ENCODE data around the gene NAA15. TPM values are rescaled to one million over a fixed set of nuclear protein-coding genes. Genes with fewer than 3 reads are reported as not detected.
"Not testable (repeated sequence)": the region's sequence is repeated elsewhere in the genome, so short reads cannot be mapped to it uniquely, and the experiment has no call there.

NAA15 gene
- total RNA-seq, 6 experiments from 2014 or later, result 63.0 to 72.0 (median 69.6) TPM

DNA sequence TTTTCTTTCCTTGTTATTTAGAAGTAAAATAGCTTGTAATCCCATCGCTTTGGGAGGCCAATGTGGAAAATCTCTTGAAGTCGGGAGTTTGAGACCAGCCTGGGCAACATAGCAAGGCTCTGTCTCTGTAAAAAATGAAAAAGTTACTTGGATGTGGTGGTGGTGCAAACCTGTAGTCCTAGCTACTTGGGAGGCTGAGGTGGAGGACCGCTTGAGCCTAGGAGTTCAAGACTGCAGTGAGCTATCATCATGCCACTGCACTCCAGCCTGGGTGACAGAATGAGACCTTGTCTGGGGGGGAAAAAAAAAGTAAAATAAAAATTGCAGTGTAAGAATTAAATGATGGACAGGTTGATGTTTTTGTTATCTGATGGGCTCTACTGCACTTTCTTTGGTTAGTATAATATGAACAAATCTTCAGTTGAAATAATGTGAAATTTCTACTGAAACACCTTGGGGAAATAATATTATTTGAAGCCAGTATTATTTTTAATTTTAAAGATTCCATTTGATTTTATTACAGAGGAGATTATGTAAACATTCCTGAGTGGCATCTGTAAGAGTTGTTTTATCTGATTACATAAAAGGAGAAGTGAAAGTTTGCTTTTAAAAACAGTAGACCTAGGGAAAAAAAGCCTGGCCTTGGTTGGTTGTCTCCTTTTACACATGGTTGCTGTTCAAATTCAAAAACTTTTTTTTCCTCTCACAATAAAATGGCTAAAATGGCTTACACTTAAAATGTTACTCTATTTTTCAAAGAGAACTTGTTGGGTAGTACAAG, 11.4 kb downstream of the NAA15 start:
- Mint-ChIP-seq H3K36me3 (ENCODE audit: low read depth) (peaks cover 23% of the 10 kb centered on the region), H3K9me3 (no peaks in the 10 kb centered on the region), H3K4me3 (no peak overlapping the region), H3K4me1 (ENCODE audit: low read depth) (peaks cover 46% of the 10 kb centered on the region), H3K27ac (no peak overlapping the region), H3K27me3 (ENCODE audit: insufficient read depth) (peaks cover 2% of the 10 kb centered on the region; the same call in 1 of the 2 replicates)
- TF ChIP-seq, protein P1, sequence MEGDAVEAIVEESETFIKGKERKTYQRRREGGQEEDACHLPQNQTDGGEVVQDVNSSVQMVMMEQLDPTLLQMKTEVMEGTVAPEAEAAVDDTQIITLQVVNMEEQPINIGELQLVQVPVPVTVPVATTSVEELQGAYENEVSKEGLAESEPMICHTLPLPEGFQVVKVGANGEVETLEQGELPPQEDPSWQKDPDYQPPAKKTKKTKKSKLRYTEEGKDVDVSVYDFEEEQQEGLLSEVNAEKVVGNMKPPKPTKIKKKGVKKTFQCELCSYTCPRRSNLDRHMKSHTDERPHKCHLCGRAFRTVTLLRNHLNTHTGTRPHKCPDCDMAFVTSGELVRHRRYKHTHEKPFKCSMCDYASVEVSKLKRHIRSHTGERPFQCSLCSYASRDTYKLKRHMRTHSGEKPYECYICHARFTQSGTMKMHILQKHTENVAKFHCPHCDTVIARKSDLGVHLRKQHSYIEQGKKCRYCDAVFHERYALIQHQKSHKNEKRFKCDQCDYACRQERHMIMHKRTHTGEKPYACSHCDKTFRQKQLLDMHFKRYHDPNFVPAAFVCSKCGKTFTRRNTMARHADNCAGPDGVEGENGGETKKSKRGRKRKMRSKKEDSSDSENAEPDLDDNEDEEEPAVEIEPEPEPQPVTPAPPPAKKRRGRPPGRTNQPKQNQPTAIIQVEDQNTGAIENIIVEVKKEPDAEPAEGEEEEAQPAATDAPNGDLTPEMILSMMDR (IDR thresholded peaks at IDR 0.05), result no peak
- no peak for DNase-seq

DNA sequence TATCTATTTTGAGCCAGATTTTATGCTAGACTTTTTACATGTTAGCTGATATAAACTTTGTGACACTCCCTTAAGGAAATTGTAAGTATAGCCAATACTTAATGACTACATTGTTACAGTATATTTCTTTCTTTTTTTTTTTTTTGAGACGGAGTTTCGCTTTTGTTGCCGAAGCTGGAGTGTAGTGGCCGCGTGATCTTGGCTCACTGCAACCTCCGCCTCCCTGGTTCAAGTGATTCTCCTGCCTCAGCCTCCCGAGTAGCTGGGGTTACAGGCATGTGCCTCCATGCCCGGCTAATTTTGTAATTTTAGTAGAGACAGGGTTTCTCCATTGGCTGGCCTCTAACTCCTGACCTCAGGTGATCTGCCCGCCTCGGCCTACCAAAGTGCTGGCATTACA, 12.1 kb downstream of the NAA15 start:
- not testable (repeated sequence) for DNase-seq; H3K9me3 Mint-ChIP-seq; H3K27me3 Mint-ChIP-seq (ENCODE audit: insufficient read depth); H3K27ac Mint-ChIP-seq; H3K4me3 Mint-ChIP-seq
- Mint-ChIP-seq H3K36me3 (ENCODE audit: low read depth) (peaks cover 23% of the 10 kb centered on the region), H3K4me1 (ENCODE audit: low read depth) (peaks cover 46% of the 10 kb centered on the region)

DNA sequence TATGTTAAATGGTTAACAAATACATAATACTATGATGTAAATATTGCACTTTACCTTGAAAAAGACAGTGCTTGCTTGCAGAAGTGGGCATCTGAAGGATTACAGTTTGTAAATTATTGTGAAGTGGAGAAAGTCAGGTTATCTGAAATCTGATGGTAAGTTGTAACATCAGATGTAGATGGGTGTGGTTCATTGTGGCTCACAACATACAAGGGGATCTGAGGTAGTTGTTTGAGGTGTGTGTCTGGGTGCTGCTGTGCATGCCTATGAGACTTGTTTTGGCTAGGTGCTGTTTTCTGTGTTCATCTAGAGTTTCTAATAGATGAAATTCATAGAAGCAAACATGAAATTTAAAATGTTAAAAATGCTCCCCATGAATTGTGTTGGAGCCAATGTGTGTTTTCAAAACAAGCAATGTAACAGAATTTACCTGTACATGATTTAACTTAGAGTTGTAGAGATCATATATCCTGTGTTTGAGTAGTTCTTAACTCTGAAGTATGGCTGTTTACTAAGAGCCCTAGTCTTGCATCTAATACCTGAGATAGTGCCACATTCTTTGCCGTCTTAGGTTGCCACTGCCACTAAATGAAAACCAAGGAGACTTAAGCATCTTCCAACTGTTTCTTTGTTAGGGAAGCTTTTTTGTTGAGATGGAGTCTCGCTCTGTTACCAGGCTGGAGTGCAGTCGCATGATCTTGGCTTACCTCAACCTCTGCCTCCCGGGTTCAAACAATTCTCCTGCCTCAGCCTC, 12.9 kb downstream of the NAA15 start:
- TF ChIP-seq, protein P1 (IDR thresholded peaks at IDR 0.05), result no peak
- no peak overlapping the region for H3K4me3 Mint-ChIP-seq
- no peaks in the 10 kb centered on the region for H3K9me3 Mint-ChIP-seq
- no peak for DNase-seq
- H3K36me3 Mint-ChIP-seq (ENCODE audit: low read depth), result peaks cover 23% of the 10 kb centered on the region
- H3K4me1 Mint-ChIP-seq (ENCODE audit: low read depth), result peaks cover 46% of the 10 kb centered on the region
- H3K27me3 Mint-ChIP-seq (ENCODE audit: insufficient read depth), result no peaks in the 10 kb centered on the region
- H3K27ac Mint-ChIP-seq, result no peak overlapping the region

DNA sequence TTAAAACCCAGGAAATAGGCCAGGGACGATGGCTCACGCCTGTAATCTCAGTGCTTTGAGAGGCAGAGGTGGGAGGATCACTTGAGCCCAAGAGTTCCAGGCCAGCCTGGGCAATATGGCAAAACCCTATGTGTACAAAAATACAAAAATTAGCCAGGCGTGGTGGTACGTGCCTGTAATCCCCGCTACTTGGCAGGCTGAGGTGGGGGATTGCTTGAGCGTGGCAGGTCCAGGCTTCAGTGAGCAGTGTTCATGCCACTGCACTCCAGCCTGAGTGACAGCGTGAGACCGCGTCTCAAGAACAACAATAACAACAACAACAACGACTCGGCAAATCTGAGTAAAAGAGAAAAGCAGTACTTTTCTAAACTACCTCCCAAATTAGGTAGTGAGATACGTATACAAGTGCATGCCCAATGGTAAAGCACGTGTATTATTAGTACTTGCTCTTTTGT, 13.9 kb downstream of the NAA15 start:
- Mint-ChIP-seq H3K9me3 (no peaks in the 10 kb centered on the region), H3K27ac (no peak overlapping the region), H3K4me3 (no peak overlapping the region), H3K36me3 (ENCODE audit: low read depth) (peaks cover 30% of the 10 kb centered on the region), H3K4me1 (ENCODE audit: low read depth) (peaks cover 54% of the 10 kb centered on the region), H3K27me3 (ENCODE audit: insufficient read depth) (no peaks in the 10 kb centered on the region)
- TF ChIP-seq, protein P1 (IDR thresholded peaks at IDR 0.05), result no peak
- no peak for DNase-seq

DNA sequence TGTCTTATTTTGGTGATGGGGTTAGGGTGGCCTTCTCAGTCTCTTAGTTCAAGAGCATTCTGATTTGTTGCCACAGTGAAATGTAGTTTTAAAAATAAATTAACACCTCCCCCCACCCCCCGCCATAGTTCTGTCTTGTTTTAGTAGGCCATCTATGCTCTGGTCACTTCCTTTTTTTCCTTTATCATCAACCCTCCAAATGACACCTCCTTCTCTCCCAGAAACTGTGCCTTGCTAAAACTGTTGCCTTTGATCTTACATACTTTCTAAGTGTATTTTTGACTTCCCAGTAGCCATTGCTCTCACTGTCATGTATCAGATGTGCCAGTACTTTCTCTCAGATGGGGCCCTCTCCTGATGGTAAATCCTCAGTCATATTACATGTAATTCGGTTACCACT, 15.4 kb downstream of the NAA15 start:
- no peak overlapping the region for H3K27ac Mint-ChIP-seq
- peaks cover 37% of the 10 kb centered on the region for H3K36me3 Mint-ChIP-seq (ENCODE audit: low read depth)
- TF ChIP-seq, protein P1 (IDR thresholded peaks at IDR 0.05), result no peak
- H3K27me3 Mint-ChIP-seq (ENCODE audit: insufficient read depth), result no peaks in the 10 kb centered on the region
- H3K4me3 Mint-ChIP-seq, result no peak overlapping the region
- H3K9me3 Mint-ChIP-seq, result no peaks in the 10 kb centered on the region
- H3K4me1 Mint-ChIP-seq (ENCODE audit: low read depth), result peaks cover 44% of the 10 kb centered on the region
- no peak for DNase-seq

DNA sequence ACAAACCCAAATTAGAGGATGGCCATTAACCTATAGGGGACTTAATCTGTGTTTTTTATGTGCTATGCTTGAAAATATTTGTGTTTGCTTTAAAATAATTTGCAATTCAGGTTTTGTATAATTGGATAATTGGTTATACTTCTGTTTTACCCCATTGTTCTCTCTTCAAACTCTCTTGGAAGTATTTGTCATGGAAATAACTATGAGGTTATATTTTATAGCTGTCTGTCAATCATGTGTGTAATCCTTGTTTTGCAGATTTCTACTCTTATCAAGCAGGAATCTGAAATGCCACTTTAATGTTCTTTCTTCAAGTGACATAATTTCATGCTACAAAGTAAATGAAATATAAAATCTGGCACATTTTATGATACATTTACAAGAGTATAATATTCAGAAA, 16.3 kb downstream of the NAA15 start:
- H3K36me3 Mint-ChIP-seq (ENCODE audit: low read depth), result peaks cover 43% of the 10 kb centered on the region
- H3K27me3 Mint-ChIP-seq (ENCODE audit: insufficient read depth), result no peaks in the 10 kb centered on the region
- no peak overlapping the region for H3K27ac Mint-ChIP-seq
- TF ChIP-seq, protein P1 (IDR thresholded peaks at IDR 0.05), result no peak
- H3K4me3 Mint-ChIP-seq, result no peak overlapping the region
- H3K4me1 Mint-ChIP-seq (ENCODE audit: low read depth), result peaks cover 44% of the 10 kb centered on the region
- no peak for DNase-seq
- H3K9me3 Mint-ChIP-seq, result no peaks in the 10 kb centered on the region
